GM12874 (cell line): ENCODE data around the gene TEKT5.

Experiments
- TF ChIP-seq, protein P1 (sequence below): IDR thresholded peaks from 2 replicates; pipeline ENCODE4 v1.5.1; 2011; ENCODE audit warnings: low read depth, mild to moderate bottlenecking, control low read depth, low read length, moderate library complexity; ENCODE audit not compliant: insufficient read depth

TEKT5 gene

DNA sequence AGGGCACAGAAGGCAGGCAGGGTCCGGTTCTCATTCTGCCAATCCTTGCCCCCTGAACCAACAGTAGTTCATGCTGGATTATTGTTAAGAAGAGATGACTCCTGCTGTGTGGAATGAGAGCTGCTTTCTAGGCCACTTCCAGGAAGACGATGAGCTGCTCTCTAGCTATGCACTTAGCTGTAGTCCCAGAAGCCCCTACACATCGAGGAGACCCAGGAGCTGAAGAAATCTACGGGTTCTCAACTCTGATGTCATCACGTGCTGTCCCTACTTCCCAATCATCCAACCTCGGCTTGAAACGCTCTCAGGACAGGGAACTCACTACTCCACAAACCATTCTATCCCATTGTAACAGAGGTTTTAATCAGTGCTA, 85.3 kb downstream of the TEKT5 start:
- TF ChIP-seq, protein P1, sequence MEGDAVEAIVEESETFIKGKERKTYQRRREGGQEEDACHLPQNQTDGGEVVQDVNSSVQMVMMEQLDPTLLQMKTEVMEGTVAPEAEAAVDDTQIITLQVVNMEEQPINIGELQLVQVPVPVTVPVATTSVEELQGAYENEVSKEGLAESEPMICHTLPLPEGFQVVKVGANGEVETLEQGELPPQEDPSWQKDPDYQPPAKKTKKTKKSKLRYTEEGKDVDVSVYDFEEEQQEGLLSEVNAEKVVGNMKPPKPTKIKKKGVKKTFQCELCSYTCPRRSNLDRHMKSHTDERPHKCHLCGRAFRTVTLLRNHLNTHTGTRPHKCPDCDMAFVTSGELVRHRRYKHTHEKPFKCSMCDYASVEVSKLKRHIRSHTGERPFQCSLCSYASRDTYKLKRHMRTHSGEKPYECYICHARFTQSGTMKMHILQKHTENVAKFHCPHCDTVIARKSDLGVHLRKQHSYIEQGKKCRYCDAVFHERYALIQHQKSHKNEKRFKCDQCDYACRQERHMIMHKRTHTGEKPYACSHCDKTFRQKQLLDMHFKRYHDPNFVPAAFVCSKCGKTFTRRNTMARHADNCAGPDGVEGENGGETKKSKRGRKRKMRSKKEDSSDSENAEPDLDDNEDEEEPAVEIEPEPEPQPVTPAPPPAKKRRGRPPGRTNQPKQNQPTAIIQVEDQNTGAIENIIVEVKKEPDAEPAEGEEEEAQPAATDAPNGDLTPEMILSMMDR: no peak

DNA sequence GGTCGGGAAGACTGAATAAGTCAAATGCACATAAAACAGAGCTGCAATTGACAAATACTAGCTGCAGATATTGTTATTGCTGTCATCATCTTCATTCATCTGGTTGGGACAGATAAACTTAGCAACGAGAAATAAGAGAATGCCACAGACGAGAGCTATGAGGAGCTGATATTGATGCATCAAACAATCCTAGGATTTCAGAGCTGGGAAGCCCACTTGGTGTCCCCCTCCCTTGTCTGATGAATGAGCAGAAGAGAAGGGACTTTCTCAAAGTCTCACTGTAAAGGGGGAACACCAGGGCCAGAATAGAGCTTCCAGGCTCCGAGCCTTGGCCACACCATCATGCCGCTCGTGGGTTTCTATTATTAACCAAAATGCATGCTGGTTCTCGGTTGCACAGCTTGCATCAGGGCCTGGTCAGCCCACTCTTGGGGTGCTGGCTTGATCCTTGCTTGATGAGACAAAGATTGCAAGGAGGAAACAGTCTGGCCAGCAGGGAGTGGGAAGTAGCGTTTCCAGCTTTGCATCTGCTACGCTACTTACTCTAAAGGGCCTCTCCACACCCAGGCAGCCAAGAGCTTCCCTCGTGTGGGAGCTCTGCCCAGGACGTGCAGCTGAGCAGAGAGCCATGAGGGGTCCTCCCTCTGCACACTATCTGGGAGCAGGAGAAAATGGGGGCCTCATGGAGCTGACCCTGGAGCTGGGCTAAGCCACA, 85.9 kb downstream of the TEKT5 start:
- TF ChIP-seq, protein P1: no peak

DNA sequence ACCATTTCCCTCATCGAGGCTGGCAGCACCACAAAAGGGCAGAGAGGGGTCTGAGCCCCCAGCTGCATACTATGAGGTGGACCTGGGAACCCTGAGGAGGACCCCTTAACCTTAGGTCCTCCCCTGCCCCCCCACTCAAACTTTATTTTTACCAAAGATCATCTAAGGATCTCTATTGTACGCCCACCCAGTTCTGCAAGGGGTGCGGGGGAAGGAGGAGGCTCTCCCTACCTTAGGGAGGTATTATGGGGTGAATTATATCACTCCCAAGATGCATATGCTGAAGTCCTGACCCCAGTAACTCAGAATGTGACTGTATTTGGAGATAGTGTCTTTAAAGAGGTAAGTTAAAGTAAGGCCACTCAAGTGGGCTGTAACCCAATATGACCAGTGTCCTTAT, 87.6 kb downstream of the TEKT5 start:
- TF ChIP-seq, protein P1: no peak

DNA sequence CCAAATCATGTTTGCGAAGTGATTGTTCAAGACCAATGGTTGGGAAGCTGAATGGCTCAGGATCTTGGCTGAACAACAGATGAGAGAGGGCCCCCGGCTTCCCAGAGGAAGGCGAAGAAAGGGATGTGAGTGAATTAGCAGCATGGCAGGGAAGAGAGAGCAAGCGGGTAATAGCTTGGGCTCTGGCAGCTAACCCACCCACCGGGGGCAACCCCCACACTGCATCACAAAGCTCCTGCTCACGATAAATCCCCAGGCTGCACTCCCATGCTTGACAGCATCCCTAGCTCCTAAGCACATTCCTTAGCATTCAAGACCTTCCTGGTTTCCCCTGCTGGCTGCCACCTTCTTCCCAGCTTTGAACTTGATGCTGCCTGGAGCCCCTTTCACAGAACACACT, 88.1 kb downstream of the TEKT5 start:
- TF ChIP-seq, protein P1: no peak

DNA sequence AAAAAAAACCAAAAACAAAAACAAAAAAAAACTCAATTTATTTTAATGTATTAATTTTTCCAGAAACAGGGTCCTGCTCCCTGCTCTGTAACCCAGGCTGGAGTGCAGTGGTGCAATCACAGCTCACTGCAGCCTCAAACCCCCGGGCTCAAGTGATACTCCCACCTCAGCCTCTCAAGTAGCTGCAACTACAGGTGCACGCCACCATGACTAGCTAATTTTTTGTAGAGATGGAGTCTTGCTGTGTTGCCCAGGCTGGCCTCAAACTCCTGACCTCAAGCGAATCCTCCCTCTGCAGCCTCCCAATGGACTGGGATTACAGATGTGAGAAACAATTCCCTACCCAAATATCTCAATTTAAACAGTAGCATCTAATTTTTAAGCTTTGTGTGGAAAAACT, 89.1 kb downstream of the TEKT5 start:
- TF ChIP-seq, protein P1: no peak

DNA sequence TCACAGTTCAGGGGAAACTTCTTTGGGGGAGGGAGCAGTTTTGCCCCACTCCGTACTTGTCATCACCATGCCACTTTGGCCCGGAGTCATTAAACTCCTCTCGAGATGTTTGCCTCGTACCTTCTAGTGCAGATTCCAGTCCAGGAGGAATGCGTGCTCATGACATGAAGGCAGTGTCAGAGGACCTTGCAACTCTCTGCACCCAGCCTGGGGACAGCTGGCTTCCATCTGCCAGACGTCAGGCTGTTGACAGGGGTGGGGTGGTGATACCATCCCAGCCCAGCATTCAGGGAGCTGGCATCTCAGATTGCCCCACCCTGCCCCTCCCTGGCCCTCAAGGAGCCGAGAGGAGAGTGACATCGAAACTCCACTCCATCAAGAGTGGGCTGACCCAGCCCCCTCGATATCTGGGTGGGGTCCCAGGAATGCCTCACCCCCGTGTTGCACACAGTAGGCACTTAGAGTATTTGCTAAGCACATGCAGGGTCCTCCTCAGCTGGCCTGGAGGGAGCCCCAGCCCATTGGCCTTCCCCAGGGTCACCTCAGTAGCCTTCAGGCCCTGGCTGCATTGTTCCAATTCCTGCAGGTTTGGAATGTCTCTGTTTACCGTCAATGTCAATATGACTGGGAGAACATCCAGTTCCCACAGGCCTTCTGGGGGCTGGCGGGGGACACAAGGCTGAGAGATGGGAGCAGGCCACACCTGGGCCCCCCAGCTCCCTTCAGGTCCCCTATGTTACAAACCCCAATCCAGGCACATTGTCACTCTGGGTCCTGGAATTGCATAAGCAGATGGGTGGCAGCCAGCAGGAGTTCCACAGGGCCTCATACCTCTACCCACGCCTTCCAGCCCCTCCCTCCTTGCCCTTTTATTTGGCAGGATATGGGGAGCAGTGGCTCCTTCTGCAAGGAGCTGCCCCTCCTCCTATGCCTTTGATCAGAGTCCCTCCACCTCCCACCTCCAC, 93.0 kb downstream of the TEKT5 start:
- TF ChIP-seq, protein P1: no peak

DNA sequence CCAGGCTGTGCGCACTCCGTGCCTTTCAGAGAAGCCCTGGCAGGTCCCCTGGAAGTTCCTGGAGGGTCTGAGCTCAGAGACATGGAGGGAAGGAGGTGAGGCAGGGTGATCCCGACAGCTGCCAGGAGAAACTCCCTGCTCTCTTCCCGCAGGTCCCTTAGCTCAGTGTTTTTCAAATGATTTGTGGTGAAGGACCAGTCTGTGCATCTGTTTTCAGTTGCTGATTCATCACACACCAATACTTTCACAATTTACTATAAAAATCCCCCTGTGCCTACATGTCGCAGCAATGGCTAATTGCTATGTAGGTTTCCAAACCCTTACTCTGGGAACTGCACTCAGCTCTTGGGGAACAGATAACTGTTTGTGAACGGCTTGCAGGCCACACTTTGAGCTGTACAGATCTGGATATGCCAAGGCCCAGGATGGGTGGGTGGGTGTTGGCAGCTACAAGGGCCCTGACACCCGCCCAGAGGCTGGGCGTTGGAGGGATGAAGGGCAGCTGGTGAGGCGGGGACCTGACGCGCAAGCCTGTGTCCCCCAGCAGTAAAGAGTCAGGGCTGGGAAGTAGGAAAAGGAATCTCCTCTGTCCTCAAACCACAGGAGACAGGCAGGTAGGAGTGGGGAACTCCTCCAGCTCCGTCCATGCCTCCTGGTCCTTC, 93.8 kb downstream of the TEKT5 start:
- TF ChIP-seq, protein P1: no peak
